NT2/D1 (cell line): Measurements from ENCODE around the gene TERB2.
"Not testable (repeated sequence)": the region's sequence is repeated elsewhere in the genome, so short reads cannot be mapped to it uniquely, and the experiment has no call there.

Source experiments
- SUZ12 ChIP-seq: IDR thresholded peaks from 2 replicates; pipeline ENCODE4 v1.6.1; 2011; ENCODE audit not compliant: insufficient read length, insufficient read depth; ENCODE audit errors: extremely low read depth
- YY1 ChIP-seq: IDR thresholded peaks from 2 replicates; pipeline ENCODE4 v1.6.1; 2011; ENCODE audit not compliant: insufficient read length, insufficient read depth
- ZNF274 ChIP-seq: IDR thresholded peaks from 2 replicates; pipeline ENCODE4 v1.6.1; 2011; ENCODE audit warnings: mild to moderate bottlenecking, low read depth, low read length

DNA sequence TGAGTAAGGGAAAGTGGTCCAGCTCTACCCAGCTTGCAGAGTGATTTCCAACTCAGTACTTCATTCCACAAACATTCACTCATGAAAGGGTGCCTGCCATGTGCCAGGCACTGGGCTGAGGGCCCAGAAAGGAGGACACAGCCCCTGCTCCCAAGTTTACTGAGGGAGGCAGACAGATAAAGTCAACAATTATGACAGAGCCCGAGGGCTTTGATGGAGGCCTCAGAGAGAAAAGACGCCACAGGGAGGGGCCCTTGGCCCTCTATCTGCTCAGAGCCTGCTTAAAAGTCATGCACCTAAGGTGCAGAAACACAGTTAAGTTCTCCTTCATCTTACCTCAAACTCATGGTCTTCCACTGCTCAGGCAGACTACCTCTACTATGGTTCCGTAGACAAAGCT lies 68.2 kb downstream of the TERB2 start:
- TF ChIP-seq ZNF274, YY1, SUZ12: not testable (repeated sequence)
